Panc1 (cell line): ENCODE results near the gene CDH8.

Source experiments
- CTCF ChIP-seq: fragments of 450-650 bp; IDR thresholded peaks from 2 replicates; pipeline ENCODE4 v1.5.1; 2017; ENCODE audit warnings: mild to moderate bottlenecking
- POLR2AphosphoS5 ChIP-seq: IDR thresholded peaks from 2 replicates; pipeline ENCODE4 v1.6.1; 2012; ENCODE audit warnings: mild to moderate bottlenecking, low read depth, low read length, moderate library complexity
- REST ChIP-seq, 2 experiments: IDR thresholded peaks; 2 replicates each; pipeline ENCODE4 v1.6.1; 2011 to 2012; ENCODE audit warnings: low read depth in 2 of 2, control low read depth in 1 of 2, low read length in 1 of 2, mild to moderate bottlenecking in 1 of 2, moderate library complexity in 1 of 2; ENCODE audit not compliant: insufficient read depth in 1 of 2
- SIN3A ChIP-seq: IDR thresholded peaks from 2 replicates; pipeline ENCODE4 v1.6.1; 2012; ENCODE audit warnings: low read depth, mild to moderate bottlenecking, low read length, moderate library complexity, borderline replicate concordance; ENCODE audit not compliant: insufficient read depth
- TCF7L2 ChIP-seq: IDR thresholded peaks from 2 replicates; pipeline ENCODE4 v1.6.1; 2011; ENCODE audit warnings: mild to moderate bottlenecking, low read depth, low read length, inconsistent platforms

- no peak for TF ChIP-seq POLR2AphosphoS5
- TF ChIP-seq CTCF, result 0 out of 2 replicates have a peak, but pooled peaks have one; percentile 4
- TF ChIP-seq TCF7L2, result no peak
- TF ChIP-seq REST (IDR thresholded peaks at IDR 0.05; ENCODE audit: insufficient read depth in 1 of 2, low read depth in 2 of 2, low read length in 1 of 2), result no peak
- TF ChIP-seq SIN3A, result no peak
Observed at GRCh38 chr16:61946019-61946418, 90.2 kb downstream of the CDH8 start.
